ENCODE data around the gene MYOG.

DNA sequence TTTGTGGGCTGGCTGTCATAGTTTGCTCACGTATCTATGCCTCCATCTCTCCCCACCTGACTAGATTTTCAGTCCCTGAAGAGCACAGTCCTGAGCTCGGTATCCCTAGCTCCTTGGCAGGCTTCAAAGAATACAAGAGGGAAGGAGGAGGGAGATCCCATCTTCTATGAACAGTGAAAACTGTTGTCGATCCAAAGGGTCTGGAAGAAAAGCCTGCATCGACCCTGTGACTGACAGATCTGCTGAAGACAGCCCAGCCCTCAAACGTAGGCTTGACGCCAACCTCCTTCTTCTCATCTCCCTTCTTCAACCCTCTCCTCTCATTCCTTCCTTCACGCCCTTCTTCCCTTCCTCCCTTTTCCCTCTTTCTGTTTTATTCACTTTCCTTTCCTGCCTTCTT, 28.4 kb upstream of the MYOG start:
- TF ChIP-seq CTCF (conservative IDR thresholded peaks at IDR 0.05; ENCODE audit: low read length) (no peak), EZH2phosphoT487 (IDR thresholded peaks at IDR 0.05; ENCODE audit: borderline replicate concordance, low read depth, low read length) (no peak)
